ENCODE results near the gene TBC1D4.

- TF ChIP-seq POLR2A (IDR thresholded peaks at IDR 0.05) (no peak), CTCF (IDR thresholded peaks at IDR 0.05) (no peak)
Observed at GRCh38 chr13:75482820-75483079, 781 bp upstream of the TBC1D4 start.
